ENCODE results near the gene NELFB.

The NELFB gene

DNA sequence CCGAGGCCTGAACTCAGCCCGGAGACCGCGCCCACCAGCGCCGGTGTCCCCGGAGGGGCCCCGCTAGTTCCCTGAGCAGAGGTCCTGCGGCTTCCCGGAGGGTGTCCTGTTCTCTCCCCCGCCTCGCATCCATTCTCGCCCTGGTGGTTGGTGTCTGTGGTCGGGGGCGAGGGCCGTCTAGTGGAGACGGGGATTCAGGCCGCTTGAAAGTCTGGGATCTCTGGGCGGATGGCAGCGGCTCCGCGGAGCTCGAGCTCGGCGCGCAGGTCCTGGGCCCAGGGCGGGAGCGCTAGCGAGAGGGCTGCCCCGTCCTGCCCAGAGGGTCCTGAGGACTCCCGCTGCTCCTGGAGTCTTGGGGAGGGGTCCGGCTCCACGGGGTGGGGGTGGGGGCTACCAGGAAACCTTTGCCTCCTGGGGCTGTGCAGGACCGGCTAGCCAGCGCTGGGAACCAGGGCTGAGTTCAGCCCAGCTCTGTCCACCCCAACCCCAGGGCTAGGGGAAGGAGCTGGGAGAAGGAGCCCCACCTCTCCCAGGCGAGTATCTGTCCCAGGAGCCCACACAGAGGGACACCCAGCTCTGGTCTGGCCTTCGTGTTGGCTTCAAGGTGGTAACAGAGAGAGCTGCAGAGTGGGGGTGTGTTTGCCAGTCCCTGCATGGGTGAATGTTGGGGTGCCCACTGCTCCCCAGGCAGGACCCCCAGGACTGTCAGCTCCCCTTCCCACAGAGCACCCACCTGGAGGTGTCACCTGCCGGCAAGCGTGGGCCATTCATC lies 26.4 kb downstream of the NELFB start:
- no peak for DNase-seq (ENCODE audit: low read depth in 2 of 2)

DNA sequence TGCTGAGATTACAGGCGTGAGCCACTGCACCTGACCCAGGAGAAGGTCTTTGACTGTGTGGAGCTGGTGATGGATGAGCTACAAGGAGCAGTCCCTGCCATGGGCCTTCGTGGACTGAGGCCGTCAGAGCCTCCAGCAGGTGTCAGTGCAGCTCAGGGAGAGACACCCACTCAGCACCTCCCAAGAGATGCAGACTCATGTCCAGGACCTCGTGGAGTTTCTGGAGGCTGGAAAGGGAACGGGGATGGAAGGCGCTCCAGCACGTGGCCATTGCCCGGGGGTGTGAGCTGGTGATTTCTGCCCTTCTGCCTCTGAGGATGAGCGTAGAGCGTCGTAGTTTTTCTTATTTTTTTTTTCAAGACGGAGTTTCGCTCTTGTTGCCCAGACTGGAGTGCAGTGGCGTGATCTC lies 31.9 kb downstream of the NELFB start:
- DNase-seq (ENCODE audit: low read depth in 2 of 2): no peak

DNA sequence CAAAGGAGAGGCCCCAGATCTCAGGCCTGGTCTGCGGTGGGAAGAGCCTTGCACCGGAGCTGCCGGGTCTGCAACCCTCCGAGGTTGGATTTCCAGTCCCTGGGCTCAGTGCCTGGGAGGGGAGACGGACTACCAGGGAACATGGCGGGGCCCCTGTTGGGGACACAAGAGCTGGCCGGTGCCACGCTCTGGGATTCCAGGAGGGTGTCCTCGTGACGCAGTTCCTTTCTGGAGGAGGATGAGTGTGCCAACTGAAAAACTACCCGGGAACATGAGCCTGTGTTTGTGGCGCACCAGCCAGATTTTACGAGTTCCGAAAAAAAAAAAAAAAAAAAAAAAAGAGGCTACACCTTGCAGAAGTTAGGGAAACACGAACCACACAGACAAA lies 38.0 kb downstream of the NELFB start:
- no peak for DNase-seq (ENCODE audit: low read depth in 2 of 2)

DNA sequence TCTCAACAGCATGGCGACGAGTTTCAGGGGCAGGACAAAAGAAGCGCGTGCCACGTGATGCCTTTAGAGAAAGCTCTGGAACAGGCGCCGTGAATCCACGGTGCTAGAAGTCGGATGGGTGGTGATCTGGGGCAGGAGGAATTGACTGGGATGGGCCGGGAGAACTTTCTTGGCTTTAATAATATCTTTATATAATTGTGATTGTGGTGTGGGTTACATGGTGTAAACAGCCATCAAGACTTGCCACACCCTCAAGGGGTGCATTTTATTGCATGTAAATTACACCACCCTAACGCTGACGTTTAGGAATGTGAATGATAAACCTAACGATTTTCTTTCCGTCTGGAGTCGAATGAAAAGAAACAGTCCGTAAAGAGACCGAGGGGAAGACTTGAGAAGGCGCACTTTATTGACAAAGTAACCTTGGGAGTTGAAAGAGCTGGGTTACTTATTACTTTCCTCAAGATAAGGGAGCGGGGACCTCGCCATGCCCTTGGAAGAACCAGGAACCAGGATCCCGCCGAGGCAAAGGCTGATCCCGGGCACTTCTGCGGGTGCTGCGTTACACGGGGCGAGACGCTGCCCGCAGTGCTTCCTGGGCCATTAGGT lies 38.5 kb downstream of the NELFB start:
- no peak for DNase-seq (ENCODE audit: low read depth in 2 of 2)

DNA sequence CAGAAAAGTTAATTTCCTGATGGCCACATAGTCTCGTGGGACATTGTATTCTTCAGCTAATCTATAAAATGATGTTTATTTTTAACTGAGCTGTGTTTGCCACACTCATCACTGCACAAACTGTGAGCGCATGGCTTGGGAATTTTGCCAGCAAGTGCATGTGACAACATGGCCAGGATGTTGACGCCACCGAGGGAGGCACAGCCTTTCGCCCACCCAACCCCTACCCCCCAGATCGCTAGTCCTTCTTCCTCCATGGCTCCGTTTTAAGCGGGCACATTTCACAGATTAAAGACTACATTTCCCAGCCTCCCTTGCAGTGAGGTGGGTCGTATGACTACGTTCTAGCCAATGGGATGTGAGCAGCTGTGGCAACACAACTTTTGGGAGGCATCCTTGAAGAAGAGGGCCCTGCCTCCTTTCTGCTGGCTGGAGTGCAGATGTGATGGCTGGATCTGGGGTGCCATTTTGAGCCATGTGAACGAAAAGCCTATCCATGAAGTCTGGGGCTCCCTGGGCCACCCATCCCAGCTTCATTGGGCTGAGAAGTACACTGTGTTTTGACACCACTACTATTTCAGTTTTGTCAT lies 39.1 kb downstream of the NELFB start:
- DNase-seq (ENCODE audit: low read depth in 2 of 2): no peak

DNA sequence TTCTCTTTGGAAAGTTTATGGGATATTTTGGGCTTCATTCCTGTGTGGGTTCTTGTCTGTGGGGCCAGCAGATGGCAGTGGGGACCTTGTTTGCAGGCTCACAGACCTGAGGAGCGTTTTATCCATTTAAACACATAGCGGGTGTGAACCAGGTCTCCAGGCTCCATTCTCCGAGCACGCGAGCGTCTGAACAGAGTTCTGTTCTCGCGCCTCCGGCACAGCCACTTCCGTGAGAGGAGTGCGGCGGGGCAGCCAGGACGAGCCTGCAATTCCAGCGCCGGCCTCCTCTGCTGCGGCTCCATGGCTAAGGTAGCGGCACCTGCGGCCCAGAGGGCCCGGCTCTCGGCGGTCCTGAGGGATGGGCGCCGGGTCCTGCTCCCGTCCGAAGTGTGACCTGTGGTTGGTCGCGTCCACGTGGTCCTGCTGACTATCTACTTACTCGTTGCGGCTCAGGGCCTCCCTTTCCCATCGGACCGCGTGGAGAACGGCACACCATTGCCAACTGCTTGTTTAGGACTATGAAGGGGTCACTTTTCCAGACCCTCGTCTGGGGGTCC lies 39.6 kb downstream of the NELFB start:
- no peak for DNase-seq (ENCODE audit: low read depth in 2 of 2)

DNA sequence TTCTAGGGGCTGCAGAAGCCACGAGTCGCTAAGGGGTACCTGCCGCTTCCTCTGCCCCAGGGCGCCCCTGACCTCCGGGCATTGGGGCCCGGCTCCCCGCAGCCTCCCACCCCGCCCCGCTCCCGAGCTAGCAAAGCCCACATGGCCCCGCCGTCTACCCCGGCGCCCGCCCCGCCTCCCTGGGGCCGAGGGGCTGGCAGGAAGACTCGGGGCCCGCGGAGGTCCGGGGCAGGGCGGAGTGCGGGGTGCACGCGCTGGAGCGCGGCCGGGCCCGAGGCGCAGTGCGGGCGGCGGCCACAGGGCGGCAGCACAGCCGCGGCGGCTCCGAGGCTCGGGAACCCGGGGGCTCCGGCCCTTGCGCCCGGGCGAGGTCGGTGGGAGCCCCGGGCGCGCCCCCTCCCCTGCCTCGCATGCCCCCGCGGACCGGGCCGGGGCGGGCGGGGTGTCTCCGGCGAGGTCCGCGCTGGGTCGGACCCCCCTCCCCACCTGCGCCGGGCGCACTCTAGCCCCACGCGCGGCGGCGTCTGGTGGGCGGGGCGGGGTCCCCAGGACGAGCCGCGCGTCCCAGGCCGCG lies 40.2 kb downstream of the NELFB start:
- DNase-seq (ENCODE audit: low read depth in 2 of 2): no peak

DNA sequence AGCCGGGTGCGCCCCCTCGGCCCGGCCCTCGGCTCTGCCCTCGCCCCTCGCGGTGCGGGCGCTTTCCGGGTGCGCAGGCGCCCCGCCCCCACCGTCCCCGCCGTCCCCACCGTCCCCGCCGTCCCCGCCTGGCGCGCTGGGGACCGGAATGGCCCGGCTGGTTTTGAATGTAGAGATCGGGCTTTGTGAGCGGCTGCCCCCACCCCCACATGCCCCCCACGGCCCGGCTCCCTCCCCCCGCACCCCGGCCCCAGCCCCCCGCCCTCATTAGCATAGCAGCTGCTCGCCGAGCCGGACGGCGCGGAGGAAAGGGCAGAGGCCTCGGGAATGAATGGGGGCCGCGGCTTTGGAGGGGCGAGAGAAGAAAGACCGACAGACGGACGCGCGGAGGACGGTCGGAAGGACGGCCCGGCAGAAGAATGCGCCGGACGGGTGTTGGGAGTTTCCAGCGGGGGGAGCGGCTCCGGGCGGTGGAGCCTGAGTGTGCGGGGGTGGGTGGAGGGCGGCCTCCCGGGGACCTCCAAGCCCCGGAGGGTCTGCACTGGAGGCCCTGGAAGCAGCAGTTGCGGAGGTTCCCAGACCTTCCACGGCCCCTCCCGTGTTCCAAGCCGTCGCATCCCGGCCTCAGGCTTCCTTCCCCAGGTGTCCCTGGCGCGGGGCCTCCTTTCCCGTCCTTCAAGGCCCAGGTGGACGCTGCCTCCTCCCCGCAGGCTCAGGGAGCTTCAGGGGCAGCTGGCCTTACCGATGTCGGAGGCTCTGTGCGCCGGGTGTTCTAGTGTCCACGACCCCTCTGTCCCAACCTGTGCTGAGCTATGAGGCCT lies 40.9 kb downstream of the NELFB start:
- DNase-seq (ENCODE audit: low read depth in 2 of 2): no peak

DNA sequence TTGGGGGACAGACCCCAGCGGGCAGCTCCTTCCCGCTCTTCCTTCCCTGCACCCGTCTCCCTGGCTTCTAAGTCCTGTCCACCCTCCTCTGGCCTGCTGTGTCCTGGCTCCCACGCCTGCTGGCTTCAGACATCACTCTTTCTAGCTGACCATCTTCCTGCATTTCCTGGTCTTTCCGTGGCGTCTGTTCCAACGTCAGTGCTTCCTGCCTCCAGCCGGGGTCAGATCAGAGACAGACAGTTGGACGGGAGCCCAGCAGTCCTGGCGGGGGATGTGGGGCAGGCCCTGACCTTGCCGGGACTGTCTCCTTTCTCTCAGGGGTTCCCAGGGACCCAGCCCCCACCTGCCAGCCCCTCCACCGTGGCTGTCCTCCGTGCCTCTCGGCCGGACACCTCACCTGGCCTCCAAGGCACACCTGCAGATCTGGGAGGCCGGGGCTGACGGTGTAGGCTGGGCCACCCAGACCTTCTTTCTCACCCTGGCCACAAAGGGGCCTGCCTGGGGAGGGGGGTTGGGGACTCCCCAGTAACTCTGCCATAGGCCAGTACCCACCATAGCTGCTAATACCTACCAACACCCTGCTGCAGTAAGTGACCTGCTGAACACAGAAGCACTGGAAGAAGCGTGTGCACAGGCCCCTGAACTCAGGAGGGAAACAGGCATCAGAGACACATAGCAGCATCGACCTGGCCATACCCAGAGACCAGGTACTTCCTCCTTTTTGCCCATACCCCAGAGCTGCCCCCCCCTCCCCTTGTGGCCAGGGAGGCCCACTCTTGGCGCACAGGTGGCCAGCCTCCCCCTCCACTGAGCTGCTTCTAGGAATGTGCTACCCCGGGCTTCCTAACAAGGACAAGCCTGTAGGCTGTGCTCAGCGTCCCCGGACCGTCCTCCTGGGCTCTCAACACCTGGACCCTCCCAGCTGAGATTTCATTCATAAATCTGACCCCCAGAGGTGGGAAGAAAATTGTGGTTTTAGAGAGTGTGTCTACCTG lies 41.8 kb downstream of the NELFB start:
- DNase-seq (ENCODE audit: low read depth in 2 of 2): no peak

DNA sequence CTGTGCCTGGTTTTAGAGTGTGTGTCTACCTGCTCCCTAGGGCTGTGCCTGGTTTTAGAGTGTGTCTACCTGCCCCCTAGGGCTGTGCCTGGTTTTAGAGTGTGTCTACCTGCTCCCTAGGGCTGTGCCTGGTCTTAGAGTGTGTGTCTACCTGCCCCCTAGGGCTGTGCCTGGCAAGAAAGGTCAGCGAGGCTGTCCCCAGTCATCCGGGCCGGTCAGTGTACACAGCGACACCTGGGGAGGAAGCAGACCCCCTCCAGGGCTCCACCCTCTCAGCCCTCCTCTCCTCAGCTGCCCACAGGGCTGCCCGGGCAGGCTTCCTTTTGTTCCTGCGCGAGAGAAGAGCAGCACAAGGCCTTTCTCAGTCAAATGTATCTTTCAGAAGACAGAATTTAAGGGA lies 42.8 kb downstream of the NELFB start:
- DNase-seq (ENCODE audit: low read depth in 2 of 2): no peak

DNA sequence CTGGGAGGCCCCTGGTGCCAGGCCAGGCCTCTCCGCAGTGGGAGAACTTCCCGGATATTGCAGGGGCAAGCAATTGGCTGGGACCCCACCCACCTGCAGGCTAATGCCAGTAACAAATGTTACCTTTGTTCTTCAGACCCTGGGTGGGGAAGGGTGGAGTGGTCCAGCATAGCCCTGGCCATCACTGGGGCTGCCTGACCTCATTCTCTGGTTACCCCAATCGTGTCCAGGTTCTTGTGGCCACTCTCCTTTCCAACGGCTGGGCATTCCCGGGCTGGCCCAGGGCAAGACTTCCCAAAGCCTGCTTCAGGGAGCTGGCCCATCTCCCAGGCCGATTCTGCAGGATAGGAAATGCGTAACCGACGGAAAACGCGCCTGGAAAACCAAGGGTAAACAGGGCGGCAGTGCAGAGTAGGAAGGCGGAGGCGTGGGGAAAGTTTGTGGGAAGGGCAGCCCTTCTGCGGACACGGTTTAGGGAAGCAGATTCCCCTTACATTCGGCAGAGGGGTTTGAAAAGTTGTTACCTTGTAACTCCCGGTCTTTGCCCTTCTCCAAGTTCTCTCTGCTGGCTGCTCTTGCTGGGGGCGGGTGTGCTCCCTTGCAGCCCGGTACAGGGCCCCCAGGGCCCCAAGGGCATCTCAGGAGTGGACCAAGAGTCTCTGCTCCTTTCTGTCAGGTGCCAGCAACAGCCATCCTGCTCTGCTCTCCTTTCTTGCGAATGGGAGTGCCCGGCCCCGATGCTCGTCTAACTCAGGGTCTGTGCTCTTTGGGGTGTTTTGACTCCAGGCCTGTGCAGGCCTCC lies 43.5 kb downstream of the NELFB start:
- DNase-seq (ENCODE audit: low read depth in 2 of 2): no peak

DNA sequence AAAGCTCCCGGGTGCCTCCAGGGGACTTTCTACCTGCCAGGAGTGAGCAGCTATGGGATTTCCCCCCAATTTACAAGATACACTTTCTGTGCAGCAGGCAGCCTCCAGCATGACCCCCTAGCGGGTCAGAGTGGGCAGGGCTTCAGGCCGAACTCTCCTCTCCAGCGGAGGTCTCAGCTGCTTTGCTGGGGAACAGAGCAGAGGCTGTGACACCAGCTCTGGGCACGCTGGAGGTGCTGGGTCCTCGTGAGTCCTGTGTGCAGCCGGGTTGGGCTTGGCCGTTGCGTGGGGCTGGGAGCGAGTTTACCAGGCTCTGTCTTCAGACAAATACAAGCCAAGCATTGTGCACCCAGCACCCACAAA lies 44.1 kb downstream of the NELFB start:
- no peak for DNase-seq (ENCODE audit: low read depth in 2 of 2)

DNA sequence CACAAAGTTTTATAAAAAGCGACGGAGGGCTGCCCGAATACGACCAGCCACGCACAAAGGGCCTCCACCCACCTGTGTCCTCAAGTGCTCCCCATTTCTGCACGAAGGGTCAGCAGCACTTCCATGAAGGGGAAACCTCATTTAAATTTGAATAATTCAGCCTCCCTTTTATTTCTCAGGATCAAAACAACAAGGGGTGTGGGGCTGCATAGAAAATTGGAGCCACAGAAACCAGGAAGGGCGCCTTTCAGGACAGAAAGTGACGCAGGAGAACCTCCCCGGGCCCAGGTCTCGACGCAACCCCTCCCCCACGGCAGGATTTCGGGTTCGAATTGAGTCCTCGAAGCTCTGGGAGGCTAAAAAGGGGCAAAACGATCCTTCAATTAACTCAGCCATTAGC lies 44.8 kb downstream of the NELFB start:
- no peak for DNase-seq (ENCODE audit: low read depth in 2 of 2)

DNA sequence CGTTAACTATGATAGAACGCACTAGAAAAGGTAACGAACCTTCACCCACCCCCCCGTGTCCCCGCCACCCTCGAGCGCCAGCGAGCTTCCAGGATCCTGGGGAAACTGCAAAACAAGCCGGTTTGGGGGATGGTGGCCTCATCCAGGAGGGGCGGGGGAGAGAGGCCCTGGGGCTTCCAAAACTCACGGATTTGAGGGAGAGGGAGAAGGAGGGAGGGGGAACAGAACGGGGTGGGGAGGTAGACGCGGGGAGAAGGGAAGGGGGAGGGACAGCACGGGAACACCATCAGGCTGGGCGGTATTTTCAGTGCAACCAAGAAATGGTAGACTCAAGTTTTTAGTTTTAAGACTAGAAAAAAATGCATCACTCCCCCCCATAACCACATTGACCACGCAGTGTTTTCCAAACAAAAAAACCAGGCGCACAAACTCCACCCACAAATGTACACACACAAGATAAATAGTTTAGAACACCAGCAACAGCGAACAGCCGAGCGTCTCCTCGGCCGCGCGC lies 45.5 kb downstream of the NELFB start:
- DNase-seq (ENCODE audit: low read depth in 2 of 2): no peak

DNA sequence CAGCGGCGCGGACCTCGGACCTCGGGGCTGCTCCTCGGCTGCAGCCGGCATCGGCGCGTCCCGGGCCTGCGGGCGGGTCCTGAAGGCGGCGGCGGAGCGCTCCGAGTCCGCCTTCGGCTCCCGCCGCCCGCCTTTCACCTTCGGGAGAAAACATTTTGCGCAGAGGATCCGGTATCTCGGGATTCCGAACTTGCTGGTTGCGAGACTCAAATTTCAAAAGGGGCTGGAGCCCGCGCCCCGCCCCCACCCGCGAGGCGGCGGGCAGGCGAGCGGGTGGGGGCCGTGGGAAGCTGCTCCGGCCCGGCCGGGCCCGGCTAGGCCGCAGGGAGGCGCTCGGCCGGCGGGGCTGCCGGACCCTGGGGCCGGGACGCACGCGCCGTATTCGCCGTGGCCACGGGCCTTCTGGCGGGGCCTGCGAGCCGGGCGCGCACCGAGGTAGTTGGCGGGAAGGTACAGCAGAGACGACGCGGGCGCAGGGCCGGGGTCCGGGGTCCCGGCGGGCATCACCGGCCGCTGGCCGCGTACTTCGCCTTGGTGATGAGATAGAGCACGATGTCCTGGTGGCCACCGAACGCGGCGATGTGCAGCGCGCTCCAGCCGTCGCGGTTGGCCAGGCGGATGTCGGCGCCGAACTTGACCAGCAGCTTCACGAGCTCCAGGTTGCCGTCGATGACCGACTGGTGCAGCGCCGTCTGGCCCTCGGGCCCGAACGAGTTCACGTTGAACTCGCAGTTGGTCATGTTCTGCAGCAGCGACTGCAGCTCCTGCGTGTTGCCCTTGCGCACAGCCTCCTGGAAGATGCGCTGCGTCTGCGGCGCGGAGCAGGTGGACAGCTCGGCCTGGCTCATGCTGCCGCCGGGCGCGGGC lies 46.2 kb downstream of the NELFB start:
- DNase-seq (ENCODE audit: low read depth in 2 of 2): no peak

DNA sequence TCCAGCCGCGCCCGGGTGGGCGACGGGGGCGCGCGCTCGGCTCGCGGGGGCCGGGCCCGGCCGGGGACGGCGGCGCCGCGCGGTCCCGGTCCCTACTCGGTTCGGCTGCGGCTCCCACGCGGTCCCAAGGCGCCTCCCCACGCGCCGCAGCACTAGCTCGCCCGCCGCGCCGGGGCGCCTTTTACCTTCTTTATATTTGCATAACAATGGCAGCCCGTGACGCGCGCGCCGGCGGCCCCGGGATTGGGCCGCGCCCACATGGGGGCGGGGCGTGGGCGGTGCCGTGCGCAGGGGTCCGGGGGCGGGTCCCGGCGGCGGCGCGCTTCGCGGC lies 47.0 kb downstream of the NELFB start, which contains the start of gene NRARP:
Gene NRARP, minus strand, starts transcription at position 154 of the 331 bp plus-strand sequence. CDS start 343 bp downstream, outside the sequence.
- DNase-seq (ENCODE audit: low read depth in 2 of 2): peak; percentile 88 to 90

DNA sequence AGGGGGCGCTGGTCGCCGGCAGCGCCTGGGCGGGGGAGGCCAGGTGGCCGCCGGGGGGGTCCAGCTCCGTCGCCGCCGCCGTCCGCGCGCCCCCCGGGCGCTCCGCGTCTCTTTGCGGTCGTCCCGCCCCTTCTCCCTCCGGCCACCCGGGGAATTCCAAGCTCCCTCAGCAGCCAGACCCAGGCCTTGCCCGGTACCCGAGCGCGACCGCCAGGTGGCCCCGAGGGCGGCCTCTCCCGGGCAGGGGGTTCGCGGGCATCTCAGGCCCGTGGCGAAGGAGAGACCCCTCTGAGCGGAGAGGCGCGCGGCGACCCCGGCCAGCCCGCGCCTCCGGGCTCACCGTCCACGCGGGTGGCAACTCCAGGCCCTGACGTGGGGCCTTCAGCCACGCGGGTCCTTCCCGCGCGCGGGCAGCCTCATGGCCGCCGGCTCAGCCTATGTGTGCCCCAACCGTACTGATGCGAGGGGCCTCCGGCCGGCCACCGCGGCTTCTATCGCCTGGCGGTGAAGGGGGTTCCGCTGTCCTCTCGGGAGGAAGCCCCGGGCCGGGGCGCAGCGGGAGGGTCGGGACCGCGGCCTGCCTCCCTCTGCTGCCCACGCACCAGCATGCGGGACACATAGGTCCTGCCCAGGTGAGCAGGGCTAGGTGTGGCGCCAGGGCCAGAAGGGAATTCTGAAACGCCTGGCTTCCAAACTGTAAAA lies 47.5 kb downstream of the NELFB start:
- no peak for DNase-seq (ENCODE audit: low read depth in 2 of 2)
